GM19328 (cell line): ENCODE results near the gene TRIM9.

Source experiments
- ATAC-seq: cut with Tn5 transposase; IDR thresholded peaks from one replicate; pipeline ENCODE4 v1.9.1; 2021; ENCODE audit warnings: mild to moderate bottlenecking, moderate library complexity; ENCODE audit not compliant: unreplicated experiment

Gene TRIM9

DNA sequence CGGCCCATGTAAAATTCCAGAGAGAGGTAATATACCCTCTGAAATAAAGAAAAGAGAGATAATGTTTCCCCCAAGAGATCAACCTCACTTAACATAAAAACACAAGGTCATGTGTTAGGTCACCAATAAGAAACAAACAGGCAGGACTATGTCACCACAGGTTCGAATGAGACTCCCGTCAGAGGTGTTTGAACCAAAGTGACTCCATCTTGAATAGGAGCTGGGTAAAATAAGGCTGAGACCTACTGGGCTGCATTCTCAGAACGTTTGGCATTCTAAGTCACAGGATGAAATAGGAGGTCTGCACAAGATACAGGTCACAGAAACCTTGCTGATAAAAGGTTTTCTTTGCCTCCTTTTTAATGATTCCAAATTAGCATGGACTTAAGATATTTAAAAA, 157.1 kb downstream of the TRIM9 start:
- ATAC-seq, result no peak

DNA sequence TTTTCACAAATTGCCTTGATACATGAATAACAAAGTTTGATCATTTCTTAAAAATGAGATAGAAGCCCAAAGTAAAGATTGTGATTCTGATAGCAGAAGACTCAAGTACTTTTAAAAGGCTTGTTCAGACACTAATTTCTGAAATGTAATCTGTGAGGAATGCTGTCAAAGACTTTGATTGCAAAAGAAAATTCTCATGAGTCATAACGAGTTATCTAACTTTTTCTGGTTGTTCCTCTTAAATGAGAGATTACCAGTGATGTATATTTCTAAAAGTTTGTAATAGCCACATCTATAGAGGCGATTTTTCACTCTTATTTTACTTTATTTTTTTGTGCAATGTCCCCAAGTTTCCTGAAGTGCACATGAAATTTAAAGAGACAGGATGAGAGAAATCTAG, 157.6 kb downstream of the TRIM9 start:
- ATAC-seq, result no peak

DNA sequence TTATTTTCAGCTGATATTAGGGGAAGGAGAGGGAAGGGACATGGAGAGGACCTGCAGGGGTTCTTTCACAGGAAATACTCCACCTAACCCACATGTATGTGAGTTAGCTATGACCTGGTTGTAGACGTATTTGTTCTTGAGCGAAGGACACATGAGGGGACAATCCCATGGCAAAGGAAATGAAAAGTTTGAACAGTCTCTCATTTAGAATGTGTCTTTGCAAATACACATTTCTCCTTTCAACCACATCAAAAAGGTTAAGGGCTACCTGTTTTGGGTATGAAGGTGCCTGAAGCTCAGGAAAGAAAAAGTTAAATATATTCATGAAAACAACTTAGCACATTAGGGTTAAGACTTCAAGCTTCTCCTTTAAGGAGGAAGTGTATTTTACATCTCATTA, 158.0 kb downstream of the TRIM9 start:
- no peak for ATAC-seq

DNA sequence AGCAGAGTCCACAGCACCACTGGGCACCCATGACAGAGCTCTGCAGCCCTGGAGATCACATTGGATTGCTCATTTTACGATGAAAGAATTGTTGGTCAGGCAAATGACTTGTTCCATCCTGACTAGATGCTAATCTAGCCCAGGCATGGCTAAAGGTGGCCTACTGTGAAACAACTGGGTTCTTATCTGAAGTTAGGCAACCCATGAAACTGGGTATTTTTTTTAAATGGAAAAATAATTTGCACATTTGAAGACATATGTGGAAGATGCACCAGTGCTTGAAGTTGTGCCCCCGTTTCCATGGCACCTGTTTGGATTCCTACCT, 158.9 kb downstream of the TRIM9 start:
- no peak for ATAC-seq

DNA sequence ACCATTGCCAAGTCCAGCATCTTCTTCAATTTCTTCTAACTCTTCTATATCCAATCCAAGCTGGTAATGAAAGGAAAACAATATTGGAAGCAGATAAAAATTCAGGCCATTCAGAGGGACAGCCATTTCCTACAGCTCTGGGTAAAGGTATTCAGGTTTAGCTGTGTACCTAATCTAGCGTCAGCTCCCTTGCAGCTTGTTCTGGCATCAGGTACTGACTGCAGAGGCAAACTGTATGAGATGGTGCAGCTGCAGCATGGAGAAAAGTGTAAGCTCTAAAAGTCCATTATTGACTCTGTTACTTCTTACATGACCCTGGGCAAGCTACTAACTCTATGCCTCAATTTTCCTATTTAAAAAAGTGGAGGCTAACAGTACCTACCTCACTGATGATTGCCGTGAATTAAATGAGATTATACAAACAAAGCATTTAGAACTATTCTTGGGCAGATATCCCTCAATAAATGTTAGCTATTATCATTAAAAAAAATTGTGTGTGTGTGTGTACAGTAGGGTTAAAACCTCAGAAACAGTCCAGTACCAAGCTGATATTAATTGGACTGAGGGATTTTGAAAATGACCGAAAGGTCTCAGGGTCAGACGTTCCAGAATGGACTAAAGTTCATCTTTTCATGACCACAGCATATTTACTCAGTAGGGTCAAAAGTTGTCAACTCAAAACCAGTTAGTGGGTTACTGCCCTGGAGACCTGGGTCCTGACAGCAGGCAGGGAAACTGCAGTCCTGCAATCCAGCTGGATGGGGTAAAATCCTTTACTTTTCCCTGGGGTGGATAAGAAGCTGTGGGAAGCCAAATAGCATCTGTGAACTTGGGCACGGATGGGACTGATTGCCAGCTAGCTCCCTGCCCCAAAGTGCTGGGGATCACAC, 159.5 kb downstream of the TRIM9 start:
- ATAC-seq, result no peak

DNA sequence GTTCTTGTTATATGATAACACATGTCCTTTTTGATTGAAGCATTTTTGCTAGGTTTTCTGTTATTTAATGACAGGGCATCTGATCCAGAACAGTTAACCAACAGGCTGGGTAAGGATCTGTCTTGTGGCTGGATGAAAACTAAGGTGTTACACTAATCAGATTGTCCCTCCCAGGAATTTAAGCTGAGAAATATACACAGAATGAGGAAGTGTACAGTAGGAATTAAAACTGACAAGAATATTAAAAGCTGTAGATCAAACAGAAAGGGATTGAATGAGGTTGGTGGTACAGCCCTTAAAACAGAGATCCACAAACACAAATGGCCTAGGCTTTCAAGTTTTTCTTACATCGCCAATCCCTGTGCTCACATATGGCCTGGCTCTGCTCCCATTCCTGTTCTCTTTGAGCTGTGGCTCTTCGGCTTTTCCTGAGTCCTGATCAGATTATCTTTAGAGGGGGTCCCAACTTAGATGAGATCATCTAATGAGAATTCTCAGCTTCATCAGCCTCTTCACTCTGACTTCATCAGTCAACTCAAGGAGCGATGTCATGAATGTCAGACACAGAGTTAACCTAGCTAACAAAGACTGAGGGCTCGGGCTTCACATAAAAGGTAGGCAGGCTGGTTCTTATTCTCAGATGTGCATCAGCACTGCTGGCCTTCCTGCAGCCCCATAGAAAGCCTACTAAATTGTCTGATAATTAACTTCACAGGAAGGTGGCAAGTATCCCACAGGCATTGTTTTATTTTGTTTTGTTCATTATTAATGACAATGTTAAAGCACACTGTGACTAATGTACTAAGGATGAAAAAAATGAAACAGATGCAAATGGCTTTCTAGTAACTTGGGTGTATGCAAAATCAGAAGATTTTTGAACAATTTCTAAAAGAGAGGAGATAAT, 162.1 kb downstream of the TRIM9 start:
- ATAC-seq, result no peak

DNA sequence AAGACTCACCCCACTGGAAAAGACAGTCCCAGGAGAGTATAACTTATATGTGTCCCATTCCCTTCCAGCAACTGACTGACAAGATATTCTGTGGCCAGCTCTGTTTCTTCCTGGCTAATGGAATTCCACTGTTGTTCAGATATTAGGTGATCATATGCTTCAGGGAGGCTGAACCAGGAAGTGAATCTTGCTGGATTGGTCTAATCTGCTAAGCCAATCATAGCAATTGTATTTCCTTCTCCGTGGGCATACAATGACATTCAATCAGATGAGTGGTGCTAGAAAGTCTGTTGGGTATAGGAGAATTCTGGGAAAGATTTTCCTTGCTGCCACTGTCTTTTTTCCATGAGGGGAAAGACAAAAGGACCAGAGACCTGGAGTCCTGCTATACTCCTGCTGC, 162.7 kb downstream of the TRIM9 start:
- no peak for ATAC-seq

DNA sequence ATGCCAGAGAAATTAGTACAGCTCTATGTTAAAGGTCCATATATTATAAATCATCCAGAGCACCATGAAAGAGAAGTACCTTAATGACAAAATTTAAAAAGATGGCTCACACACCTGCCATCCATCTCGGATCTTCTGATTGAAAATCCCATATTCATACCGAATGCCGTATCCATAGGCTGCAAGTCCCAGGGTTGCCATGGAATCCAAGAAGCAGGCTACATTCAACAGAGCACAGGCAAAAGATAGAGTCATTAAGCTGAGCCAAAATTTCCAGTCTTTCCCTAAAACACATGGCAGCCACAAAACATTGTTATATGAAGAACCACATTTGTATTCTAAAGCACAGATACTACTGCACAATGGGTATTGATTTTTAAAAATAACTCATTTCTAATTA, 163.3 kb downstream of the TRIM9 start:
- no peak for ATAC-seq

DNA sequence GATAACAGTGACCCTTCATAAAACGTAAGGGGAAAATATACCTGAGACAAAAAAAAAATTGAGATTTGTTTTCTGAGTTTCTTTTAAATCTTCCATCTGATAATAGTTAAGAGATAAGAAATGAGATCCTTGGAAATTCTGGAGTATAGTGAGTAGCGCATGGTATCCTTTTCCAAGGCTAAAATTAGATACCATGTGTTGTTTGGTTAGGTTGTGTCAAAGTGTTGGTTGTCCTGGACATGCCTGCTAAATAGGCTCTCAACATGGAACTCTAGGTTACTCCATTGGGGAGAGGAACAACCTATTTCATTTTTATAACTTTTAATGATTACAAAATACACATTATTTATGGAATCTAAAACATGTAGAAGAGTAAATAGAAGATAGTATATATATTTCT, 165.4 kb downstream of the TRIM9 start:
- no peak for ATAC-seq

DNA sequence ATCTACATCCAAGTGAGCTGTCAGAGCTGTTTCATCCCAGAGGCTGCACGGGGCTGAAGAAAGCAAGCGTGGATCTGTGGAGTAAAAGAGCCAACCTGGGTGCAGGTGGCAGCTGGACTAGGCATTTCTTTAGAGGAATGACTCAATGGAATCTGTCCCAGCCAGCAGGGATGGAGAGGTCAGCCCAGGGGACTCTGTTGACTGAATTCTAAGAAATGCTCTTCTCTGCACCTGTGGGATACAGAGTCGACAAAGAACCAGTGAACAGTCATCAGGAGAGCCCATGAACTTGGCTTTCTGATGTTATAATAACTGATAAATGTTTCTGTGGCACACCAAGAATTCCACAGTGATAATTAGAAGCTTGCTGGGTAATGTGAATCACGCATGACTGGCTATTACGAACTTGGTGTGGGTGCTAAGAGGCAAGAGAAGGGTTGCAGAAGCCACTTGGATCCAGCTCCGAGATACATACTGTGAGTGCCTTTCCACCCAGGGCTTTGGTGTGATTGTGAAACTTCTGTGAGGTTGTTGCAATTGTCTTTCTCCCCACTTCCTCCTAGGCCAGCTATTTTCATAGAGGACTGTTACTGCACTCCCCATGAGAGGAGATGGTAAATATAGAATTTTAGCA, 166.8 kb downstream of the TRIM9 start:
- no peak for ATAC-seq

DNA sequence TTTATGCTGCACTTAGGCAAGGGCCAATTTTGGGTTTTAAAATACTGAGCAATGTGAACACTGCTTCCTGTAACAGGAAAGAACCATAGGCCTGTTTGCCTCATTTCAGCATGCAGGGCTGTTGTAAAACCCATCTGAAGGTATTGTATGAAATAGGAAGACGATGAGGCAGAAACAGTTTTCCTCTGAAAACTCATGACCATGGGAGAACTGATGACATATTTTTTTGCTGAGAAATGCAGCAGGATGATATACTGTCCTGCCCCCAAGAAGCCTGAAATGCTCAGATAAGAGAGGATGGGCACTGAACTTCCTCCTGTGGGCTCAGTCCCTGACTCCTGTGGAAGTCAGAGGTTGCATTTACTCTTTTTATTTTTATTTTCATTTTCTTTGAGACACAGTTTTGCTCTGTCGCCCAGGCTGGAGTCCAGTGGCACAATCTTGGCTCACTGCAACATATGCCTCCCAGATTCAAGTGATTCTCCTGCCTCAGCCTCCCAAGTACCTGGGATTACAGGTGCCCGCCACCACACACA, 168.0 kb downstream of the TRIM9 start:
- no peak for ATAC-seq
